HG02938 (cell line): Measurements from ENCODE around the gene ZIC5.
"Not testable (repeated sequence)": the region's sequence is repeated elsewhere in the genome, so short reads cannot be mapped to it uniquely, and the experiment has no call there.

Source experiments
- ATAC-seq: cut with Tn5 transposase; IDR thresholded peaks from one replicate; pipeline ENCODE4 v1.9.1; 2021; ENCODE audit warnings: mild to moderate bottlenecking, moderate library complexity; ENCODE audit not compliant: unreplicated experiment

ZIC5 gene

GRCh38 chr13:99961636-99962035, 9.9 kb downstream of the ZIC5 start:
- ATAC-seq: no peak

- no peak for ATAC-seq
These were observed 10.8 kb downstream of the ZIC5 start for GRCh38 chr13:99960663-99961311.

- ATAC-seq: no peak
These were observed 11.9 kb downstream of the ZIC5 start for GRCh38 chr13:99959540-99960230.

- ATAC-seq: no peak
These were observed 12.4 kb downstream of the ZIC5 start for GRCh38 chr13:99959127-99959539.

- no peak for ATAC-seq
These were observed 13.0 kb downstream of the ZIC5 start for GRCh38 chr13:99958406-99959126.

- ATAC-seq: no peak
These were observed 14.9 kb downstream of the ZIC5 start for GRCh38 chr13:99956473-99957349.

- no peak for ATAC-seq
These were observed 15.7 kb downstream of the ZIC5 start for GRCh38 chr13:99955747-99956472.

- ATAC-seq: no peak
These were observed 16.3 kb downstream of the ZIC5 start for GRCh38 chr13:99955107-99955746.

GRCh38 chr13:99953138-99953755, 18.3 kb downstream of the ZIC5 start:
- ATAC-seq: no peak

- ATAC-seq: not testable (repeated sequence)
These were observed 19.9 kb downstream of the ZIC5 start for GRCh38 chr13:99951666-99952065.

GRCh38 chr13:99949679-99950413, 21.7 kb downstream of the ZIC5 start:
- ATAC-seq: no peak

GRCh38 chr13:99948907-99949678, 22.5 kb downstream of the ZIC5 start:
- no peak for ATAC-seq

- ATAC-seq: no peak
These were observed 23.2 kb downstream of the ZIC5 start for GRCh38 chr13:99948411-99948810.

- no peak for ATAC-seq
These were observed 23.9 kb downstream of the ZIC5 start for GRCh38 chr13:99947666-99948065.

- not testable (repeated sequence) for ATAC-seq
These were observed 26.1 kb downstream of the ZIC5 start for GRCh38 chr13:99945515-99945914.

- ATAC-seq: no peak
These were observed 27.0 kb downstream of the ZIC5 start for GRCh38 chr13:99944606-99945005.

GRCh38 chr13:99944102-99944501, 27.5 kb downstream of the ZIC5 start:
- ATAC-seq: no peak

- no peak for ATAC-seq
These were observed 29.7 kb downstream of the ZIC5 start for GRCh38 chr13:99941911-99942310.
